CD4-positive, alpha-beta T cell treated with Interleukin-21 for 1 hour (primary cell): ENCODE data around the gene LPCAT1.

Experiments
- DNase-seq: peaks from one replicate; pipeline ENCODE4 v3.0.0-alpha.2; 2020

LPCAT1 gene

DNA sequence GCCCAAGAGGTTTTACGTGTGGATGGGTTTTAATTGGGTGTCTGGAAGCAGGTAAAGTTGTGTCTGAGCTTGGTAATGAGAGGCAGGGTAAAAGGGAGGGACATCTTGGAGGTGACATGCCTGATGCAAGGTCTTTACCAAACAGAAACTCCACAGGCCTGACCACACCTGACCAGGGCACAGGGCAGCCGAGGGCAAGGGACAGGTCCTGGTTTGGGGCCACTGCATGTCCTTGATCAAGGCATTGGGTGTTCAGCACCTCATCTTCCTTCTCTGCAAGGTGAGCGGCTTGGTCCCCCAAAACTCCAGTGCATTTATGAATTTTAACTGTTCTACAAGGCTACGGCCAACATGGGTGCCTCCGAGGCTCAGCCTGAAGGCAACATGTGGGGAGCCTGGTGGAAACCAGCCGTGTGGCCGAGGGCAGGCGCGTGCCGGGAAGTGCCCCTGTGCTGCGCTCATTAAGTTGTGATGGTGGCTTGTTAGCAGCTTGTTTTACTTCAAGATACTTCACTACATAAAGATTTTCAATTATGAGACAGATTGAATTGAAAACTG, 30.7 kb upstream of the LPCAT1 start:
- no peak for DNase-seq

DNA sequence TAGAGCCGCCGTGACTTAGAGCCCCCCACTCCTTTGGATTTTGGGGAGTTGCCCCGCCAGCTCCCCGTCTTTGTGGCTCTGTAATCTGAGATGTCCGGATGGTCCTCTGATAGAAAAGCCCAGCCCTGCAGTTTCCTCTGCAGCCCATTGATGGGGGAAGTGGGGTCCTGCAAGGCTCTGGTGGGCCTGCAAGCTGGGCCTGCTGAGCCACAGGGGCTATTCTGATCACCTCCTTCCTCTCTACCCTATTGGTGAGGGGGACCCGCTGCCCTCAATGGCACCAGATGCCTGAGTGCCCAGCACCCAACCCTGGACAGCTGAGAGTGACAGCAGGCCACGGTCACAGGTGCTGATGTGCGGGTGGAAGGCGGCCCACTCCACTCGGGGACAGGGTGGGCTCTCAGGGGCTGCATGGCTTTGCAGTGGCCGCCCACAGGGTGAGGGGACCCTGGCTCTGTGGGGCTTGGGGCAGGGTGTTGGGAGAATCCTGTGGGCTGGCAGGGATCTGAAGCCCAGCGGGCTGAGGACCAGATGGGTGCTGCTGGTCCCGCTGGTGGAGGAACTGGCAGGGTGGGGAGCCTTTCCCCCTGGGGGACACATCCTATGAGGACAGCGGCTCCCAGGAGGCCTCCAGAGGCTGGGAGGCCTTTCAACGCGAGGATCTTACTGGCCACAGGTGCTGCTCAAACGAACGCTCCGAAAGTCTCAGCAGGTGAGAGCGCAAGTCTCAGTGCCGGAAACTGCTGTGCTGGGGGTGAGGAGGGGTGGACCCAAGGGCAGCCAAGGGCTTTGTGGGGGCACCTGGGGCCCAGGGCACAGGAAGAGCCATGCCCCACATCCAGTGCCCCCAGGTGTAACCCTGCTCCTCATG, 30.0 kb upstream of the LPCAT1 start:
- no peak for DNase-seq

DNA sequence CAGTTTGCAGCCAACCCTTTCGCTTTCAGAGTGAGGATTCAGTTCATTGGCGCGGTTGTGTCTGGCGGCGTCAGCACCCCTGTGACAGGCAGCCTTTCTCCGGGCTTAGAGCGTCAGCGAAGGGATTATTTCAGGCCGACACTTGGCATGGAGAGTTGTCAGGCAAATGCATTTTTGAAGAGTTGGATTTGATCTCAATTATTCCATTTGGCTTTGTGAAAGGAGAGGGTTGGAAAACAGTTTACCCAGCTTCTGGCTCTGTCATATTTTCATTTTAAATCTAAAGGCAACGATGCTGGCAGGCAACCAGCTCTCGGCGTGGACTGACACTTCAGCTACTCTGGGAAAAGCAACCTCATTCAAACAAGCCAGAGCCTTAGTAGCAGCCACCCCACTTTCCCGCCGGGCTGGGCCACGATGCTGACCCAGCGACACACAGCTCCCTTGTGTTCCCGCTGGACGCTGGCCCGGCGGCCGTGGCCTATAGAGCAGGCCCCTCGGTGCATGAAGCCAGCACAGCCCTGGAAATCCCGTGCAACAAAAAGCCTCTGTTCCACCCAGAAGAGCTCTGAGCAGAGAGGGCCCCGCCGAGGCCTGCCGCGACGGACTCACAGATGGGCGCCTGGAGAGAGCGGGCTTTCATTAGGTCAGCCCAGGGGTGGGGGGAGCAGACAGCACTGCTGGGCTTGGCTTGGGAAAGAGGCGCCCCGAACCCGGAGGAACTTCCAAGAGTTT, 28.9 kb upstream of the LPCAT1 start:
- no peak for DNase-seq

- no peak for DNase-seq
Measured at GRCh38 chr5:1551426-1552301, 27.9 kb upstream of the LPCAT1 start.

DNA sequence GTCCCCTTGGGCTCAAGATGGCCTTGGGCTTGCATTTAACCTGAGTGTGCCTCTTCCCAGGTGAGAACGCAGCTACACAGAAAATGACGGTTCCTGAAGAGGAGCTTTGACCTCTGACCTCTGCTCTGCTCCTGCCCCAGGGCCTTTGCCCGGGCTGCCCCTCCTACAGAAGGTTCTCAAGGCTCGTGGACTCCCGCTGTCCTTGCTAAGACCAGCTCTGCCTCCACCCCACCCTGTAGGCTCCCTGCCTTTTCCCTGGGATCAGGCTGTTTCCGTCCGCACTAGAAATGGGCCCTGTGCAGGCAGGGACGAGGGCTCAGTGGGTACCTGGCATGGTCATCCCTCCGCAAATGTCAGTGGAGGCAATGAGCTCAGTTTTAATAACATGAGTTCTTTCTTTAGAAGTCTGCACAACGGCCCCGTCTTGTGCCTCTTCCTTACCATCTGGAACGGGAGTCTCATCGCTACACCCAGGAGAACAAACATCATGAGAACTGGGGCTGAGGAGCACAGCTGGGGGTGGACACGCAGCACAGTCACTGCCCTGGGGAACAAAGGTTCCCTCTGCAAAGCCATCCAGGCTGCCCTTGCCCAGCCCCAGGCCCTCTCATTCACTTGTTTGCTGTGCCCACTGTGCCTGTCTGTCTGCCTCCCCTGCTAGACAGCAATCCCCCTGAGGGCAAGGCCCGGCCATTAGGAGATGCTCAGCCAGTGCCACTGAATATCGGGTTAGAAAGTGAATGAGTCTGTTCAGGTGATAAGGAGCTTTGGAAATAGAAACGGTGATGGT, 26.7 kb upstream of the LPCAT1 start:
- no peak for DNase-seq

DNA sequence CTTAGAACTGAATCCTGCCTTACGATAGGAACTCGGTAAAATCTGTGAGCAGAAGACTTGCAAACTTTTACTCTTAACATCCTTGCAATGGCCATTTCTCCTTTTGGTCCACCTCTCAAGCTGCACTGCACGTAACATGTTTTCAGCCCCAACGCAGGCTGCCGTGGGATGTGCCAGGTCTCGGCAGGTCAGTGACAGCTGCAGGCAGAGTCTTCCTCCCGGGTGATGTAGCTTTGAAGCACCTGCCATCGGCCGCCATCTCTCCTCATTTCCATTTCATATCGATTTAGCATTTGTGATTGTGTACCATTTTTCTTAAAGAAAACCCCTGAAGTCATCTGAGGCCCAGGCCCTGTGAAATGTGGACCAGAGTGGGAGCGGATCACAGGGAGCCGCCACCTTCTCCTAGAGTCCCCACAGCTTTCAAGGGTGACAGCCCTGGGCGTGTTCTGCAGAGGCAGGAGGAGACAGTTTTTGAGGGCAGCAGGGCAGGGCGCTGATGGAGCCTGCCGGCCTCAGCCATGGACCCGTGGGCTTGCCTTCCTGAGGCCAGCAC, 25.8 kb upstream of the LPCAT1 start:
- no peak for DNase-seq

- no peak for DNase-seq
Measured at GRCh38 chr5:1548702-1549474, 25.1 kb upstream of the LPCAT1 start.

DNA sequence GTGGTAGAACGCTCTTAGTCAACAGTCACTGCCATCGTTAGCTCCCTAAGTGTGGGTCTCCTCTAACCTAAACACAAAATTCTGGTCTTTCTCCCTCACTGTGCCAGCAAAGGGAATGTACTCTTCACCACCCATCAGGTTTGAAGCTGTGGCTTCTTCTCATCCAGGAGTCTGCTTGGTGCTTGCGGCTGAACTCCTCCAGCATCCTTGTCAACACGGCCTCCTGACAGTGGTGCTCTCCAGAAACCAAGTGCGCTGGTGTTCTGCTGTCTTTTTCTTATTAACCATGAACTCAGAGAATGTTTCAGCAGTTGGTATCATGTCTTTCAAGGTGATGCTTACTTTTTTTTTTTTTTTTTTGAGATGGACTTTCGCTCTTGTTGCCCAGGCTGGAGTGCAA, 23.9 kb upstream of the LPCAT1 start:
- DNase-seq = no peak

GRCh38 chr5:1547236-1547635, 23.5 kb upstream of the LPCAT1 start:
- no peak for DNase-seq

DNA sequence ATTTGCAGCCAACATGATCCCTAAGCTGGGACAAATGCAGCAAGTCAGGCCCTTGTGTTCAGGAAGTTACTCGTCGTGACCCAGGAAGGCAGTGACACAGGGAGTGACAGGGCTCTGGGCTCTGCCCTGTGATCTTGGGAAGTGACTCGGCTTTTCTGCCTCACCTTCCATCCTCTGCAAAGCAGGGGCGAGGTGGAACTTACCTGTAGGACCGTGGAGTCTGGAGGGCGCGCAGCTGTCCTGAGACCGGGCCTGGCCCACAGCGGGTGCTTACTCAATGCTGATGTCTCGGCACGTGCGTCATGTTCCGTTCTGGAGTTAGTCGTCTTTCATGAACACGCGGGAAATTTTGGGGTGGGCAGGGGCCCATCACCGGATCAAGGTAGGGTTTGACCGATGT, 22.8 kb upstream of the LPCAT1 start:
- no peak for DNase-seq

DNA sequence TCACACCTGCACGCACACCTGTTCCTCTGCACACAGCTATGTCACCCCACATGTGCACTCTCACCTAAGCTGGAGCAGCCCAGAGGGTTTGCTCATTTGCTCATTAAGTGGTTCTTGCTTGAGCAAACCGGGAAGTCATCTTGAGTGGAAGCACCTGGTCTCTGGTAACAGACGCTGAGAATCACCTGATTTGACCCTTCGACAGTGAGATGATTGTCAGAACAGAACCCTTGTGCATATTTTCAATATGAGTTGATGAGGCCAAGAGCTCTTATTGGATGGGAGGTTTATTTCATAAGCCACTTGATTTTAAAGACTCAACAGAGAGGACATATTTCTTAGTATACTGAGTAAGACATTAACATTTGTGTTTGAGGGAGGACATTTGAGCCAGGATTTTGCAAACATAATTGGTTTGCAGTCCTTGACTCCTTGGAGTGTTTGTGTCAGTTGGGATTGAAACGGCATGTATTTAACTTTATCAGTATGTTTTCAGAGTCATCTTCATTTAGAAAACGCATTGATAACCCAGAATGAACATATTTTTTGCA, 22.1 kb upstream of the LPCAT1 start:
- no peak for DNase-seq

GRCh38 chr5:1545126-1545804, 21.5 kb upstream of the LPCAT1 start:
- no peak for DNase-seq

DNA sequence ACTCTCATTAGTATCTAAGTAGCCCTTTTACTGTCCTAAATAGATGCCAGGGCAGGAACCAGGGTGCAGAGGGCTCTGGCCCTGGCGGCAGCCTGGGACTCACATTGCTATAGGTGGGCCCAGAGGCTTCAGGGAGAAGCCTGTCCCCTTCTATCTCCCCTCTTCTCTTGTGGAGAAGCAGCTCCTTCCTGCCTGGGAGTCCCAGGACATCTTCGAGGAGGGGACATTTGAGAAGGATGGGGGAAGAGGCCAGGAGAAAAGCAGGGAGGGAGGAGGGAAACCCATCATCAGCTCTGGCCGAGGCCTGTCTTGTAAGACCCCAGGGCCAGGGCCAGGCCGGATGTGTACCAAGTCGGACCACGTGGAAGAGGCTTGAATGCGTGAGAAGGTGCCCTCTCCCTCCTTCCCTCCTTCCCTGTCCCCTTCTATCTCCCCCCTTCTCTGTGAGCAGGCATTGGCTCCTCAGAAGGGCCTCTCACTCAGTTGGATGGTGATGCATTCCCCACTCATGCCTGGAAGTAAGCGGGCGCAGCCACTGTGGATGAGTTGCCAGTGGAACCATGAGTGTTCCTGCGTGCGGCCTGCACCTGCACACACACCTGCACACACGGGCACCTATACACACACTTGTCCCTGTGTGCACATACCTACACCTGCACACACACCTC, 20.7 kb upstream of the LPCAT1 start:
- no peak for DNase-seq

DNA sequence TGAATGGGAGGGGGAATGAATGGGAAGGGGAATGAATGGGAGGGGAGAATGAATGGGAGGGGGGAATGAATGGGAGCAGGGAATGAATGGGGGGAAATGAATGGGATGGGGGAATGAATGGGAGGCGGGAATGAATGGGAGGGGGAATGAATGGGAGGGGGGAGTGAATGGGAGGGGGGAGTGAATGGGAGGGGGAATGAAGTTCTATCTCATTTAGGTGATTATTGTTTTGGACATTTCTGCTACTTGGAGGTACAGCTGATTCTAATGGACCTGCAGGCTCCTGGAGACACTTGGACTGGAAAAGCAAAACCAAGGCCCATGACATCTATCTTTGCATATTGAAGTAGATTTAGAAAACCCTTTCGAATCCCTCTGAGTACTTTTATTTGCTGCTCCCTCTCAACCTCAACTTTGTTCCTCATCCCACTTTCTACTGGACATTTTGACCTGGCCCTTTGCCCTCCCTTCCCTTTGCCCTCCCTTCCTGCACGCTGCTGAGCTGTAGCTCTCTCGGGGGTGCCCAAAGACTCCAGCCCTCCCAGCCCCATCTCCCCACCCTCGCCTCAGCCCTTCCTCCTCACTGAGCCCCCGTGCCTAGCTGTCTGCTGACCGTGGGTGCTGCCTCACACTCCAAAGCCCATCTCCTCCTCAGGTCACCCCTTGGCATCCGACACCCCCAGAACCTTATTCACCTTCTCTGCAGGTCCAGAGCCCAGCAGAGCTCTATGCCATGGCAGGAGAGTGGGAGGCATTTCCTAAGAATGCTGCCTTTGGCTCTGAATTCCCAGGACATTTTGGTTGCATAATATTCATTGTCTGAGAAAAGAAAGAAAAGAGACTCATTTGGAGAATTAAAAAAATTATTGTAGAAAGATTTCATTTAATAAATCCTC, 19.9 kb upstream of the LPCAT1 start:
- no peak for DNase-seq

GRCh38 chr5:1542781-1543180, 19.0 kb upstream of the LPCAT1 start:
- DNase-seq = no peak

- no peak for DNase-seq
Measured at GRCh38 chr5:1541702-1542400, 18.1 kb upstream of the LPCAT1 start.

DNA sequence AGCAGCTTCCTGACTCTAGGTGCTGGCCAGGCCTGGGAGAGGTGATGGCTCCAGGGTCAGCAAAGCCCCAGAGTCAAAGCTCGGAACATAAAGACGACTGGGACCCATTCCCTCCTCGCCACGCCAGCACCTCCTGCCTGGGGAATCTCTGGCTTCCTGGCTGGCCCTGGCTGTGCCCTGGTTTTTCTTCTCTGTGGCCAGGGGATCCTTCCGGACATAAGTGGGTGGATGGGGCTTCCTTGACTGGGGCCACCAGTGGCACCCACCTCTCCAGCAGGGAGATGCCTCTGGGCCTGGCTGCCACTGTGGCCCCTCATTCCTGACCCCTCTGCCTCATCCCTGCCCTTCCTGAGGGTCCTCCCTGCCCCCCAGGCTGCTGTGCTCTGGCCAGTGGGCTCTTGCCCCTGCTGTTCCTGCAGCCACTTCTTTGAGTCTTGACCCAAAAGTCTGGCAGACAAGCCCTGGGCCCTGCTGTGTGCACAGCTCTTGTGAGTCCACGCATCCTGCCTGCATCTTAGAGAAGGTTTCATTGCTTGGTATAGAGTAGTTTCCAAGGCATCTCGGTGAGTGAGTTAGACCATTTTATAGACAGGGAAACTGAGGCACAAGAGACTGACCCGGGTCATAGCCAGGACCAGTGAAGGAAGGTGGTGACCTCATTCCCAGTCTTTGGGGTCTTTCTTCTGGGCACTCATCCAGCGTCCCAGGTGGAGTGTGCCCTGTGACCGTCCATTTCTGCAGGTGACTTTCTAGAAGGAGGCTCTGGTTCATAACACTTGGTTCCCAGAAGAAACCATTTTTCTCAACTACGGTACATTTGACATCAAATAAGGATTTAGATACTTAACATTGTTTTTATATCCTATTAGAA, 17.3 kb upstream of the LPCAT1 start:
- no peak for DNase-seq
